ENCODE measurements around the gene AMN.

DNA sequence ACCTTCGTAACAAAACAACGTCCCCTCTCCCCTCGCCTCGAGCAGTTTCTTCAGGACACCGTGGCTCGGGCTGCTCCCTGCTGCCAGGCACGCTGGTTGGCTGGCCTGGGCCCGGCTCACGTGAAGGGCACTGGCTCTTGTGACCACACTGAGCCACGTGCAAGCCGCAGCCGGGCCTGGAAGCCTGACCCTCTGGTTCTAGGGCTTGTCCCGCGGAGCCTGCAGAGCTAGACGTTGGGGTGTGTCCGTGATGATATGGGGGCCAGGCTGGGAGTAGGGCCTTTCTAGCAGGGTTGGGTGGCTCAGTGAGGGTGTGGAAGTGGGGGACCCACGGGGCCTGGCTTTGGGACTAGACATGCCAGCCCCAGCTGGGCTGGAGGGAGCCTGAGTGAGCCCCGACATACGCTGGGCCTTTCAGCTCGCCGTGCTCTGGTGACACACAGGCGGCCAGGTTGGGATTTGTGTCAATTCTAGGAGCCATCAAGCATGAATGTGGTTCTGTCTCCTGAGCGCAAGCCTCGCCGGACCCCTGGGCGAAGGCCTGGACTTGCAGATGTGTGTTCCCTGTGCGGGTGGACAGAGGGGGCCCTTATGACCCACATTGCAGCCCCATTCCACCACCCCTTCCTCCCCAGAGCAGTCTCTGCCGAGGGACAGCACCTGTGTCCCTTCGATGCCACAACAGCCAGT, 13.6 kb upstream of the AMN start:
- TF ChIP-seq, protein P1, sequence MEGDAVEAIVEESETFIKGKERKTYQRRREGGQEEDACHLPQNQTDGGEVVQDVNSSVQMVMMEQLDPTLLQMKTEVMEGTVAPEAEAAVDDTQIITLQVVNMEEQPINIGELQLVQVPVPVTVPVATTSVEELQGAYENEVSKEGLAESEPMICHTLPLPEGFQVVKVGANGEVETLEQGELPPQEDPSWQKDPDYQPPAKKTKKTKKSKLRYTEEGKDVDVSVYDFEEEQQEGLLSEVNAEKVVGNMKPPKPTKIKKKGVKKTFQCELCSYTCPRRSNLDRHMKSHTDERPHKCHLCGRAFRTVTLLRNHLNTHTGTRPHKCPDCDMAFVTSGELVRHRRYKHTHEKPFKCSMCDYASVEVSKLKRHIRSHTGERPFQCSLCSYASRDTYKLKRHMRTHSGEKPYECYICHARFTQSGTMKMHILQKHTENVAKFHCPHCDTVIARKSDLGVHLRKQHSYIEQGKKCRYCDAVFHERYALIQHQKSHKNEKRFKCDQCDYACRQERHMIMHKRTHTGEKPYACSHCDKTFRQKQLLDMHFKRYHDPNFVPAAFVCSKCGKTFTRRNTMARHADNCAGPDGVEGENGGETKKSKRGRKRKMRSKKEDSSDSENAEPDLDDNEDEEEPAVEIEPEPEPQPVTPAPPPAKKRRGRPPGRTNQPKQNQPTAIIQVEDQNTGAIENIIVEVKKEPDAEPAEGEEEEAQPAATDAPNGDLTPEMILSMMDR (IDR thresholded peaks at IDR 0.05; ENCODE audit: low read depth, low read length, poor library complexity, severe bottlenecking): no peak
- no peak for TF ChIP-seq EZH2phosphoT487 (IDR thresholded peaks at IDR 0.05; ENCODE audit: borderline replicate concordance, low read length)

Measured in DOHH2 (cell line).